Activated CD4-positive, alpha-beta T cell treated with anti-CD3 and anti-CD28 coated beads, Interleukin-2, Interleukin-6, amounts not matched to agents 100 ng/mL and 50 ng/mL, durations not matched to agents 16 hours and 8 hours (primary cell): ENCODE measurements around the gene RWDD1.
A peak's percentile ranks its signal among the peaks of the same experiment; 100 is the strongest.

ENCODE experiments used
- DNase-seq: peaks from one replicate; pipeline ENCODE4 v3.0.0-alpha.2; 2020

The RWDD1 gene

GRCh38 chr6:116615937-116616736, 44.8 kb downstream of the RWDD1 start, which contains the start of gene RSPH4A:
Gene RSPH4A (plus strand): TSS chr6:116616479. CDS start chr6:116616624, 145 bp downstream.
- DNase-seq = peak; percentile 83

GRCh38 chr6:116616737-116617053, 45.4 kb downstream of the RWDD1 start:
- peak; percentile 19 for DNase-seq

GRCh38 chr6:116624036-116624805, 52.9 kb downstream of the RWDD1 start:
- DNase-seq = no peak

- no peak for DNase-seq
Observed at GRCh38 chr6:116625872-116626271, 54.6 kb downstream of the RWDD1 start.

- DNase-seq = no peak
Observed at GRCh38 chr6:116629563-116629981, 58.3 kb downstream of the RWDD1 start.

GRCh38 chr6:116631379-116631990, 60.2 kb downstream of the RWDD1 start:
- no peak for DNase-seq

GRCh38 chr6:116633685-116634084, 62.4 kb downstream of the RWDD1 start:
- DNase-seq = peak; percentile 11
